ENCODE data around the gene GLOD4.

GLOD4 gene

GRCh38 chr17:823501-823902 lies 41.4 kb upstream of the GLOD4 start:
- no peak for TF ChIP-seq CTCF (IDR thresholded peaks at IDR 0.05)

GRCh38 chr17:819251-819650 lies 37.2 kb upstream of the GLOD4 start:
- TF ChIP-seq CTCF (IDR thresholded peaks at IDR 0.05) = no peak

- TF ChIP-seq CTCF (IDR thresholded peaks at IDR 0.05) = no peak
These were observed 32.3 kb upstream of the GLOD4 start for GRCh38 chr17:814371-814770.

GRCh38 chr17:812638-813204 lies 30.6 kb upstream of the GLOD4 start:
- TF ChIP-seq CTCF (IDR thresholded peaks at IDR 0.05) = no peak

- TF ChIP-seq CTCF (IDR thresholded peaks at IDR 0.05) = no peak
These were observed 29.1 kb upstream of the GLOD4 start for GRCh38 chr17:811051-811784.

- TF ChIP-seq CTCF (IDR thresholded peaks at IDR 0.05) = no peak
These were observed 25.6 kb upstream of the GLOD4 start for GRCh38 chr17:807523-808294.

GRCh38 chr17:806781-807522 lies 24.9 kb upstream of the GLOD4 start:
- TF ChIP-seq CTCF (IDR thresholded peaks at IDR 0.05) = no peak
